Esophagus (tissue), 2 donors: Measurements from ENCODE around the gene ORM2. TPM values are rescaled to one million over a fixed set of nuclear protein-coding genes. Genes with fewer than 3 reads are reported as not detected.
"Not testable (repeated sequence)": the region's sequence is repeated elsewhere in the genome, so short reads cannot be mapped to it uniquely, and the experiment has no call there.

Experiments
- H3K27ac ChIP-seq, 2 donors: one replicate each; pipeline ENCODE4 v1.5.1; 2013; ENCODE audit warnings: low read depth in 2 of 2, mild to moderate bottlenecking in 2 of 2, inconsistent platforms in 1 of 2, low read length in 1 of 2, moderate library complexity in 1 of 2
- H3K27me3 ChIP-seq, 2 donors: one replicate each; pipeline ENCODE4 v1.6.1; 2013; ENCODE audit warnings: low read length in 2 of 2, control low read depth in 1 of 2, mild to moderate bottlenecking in 1 of 2; ENCODE audit not compliant: insufficient read depth in 2 of 2, control insufficient read depth in 1 of 2
- H3K36me3 ChIP-seq, 2 donors: one replicate each; pipeline ENCODE4 v1.6.1; 2013; ENCODE audit warnings: low read length in 1 of 2; ENCODE audit not compliant: control insufficient read depth in 2 of 2, insufficient read depth in 2 of 2
- H3K4me1 ChIP-seq, 2 donors: one replicate each; pipeline ENCODE4 v1.6.1; 2013; ENCODE audit warnings: low read length in 1 of 2; ENCODE audit not compliant: control insufficient read depth in 2 of 2, insufficient read depth in 2 of 2
- H3K4me3 ChIP-seq, 2 donors: one replicate each; pipeline ENCODE4 v1.5.1; 2013; ENCODE audit warnings: low read length in 2 of 2, mild to moderate bottlenecking in 2 of 2, low read depth in 1 of 2, moderate library complexity in 1 of 2
- H3K9me3 ChIP-seq, 2 donors: one replicate each; pipeline ENCODE4 v1.6.1; 2013; ENCODE audit warnings: mild to moderate bottlenecking in 2 of 2, low read depth in 1 of 2, low read length in 1 of 2, moderate library complexity in 1 of 2; ENCODE audit not compliant: control insufficient read depth in 2 of 2, insufficient read depth in 1 of 2
- WGBS, 2 donors: extraction: QIAGEN DNeasy Blood & Tissue Kit; methylation state at CpG; one replicate each; pipeline ENCODE4 v1.1.7; 2013; 5-methylcytosine and 5-hydroxymethylcytosine counted together
- polyA plus RNA-seq, 2 donors: library from polyadenylated mRNA; stranded (reverse); fragments of 200-250 nt; gene quantifications; one replicate each; pipeline ENCODE4 v1.2.3, GENCODE V29; 2013
- donor health status: healthy with polysubstance abuse.
- donor health status: Bipolar disorder and iron deficiency.

Gene ORM2
- polyA plus RNA-seq, 2 donors = 0.12 TPM; not detected in 1

- not testable (repeated sequence) for H3K27me3 ChIP-seq, H3K36me3 ChIP-seq, H3K9me3 ChIP-seq, H3K4me3 ChIP-seq, H3K4me1 ChIP-seq, H3K27ac ChIP-seq
- 77 to 81% methylated on average over 9 to 11 of the region's 12 CpGs for WGBS, 2 donors
Observed at GRCh38 chr9:114328937-114329624, 588 bp upstream of the ORM2 start.

- Histone ChIP-seq H3K27me3 (no peaks in the 10 kb centered on the region), H3K27ac (no peak overlapping the region), H3K4me1 (no peaks in the 10 kb centered on the region), H3K4me3 (no peak overlapping the region), H3K36me3 (no peaks in the 10 kb centered on the region), H3K9me3 (no peaks in the 10 kb centered on the region)
- WGBS, 2 donors = 66 to 67% methylated on average over 10 of the region's 10 CpGs
Observed at GRCh38 chr9:114330636-114331035, 967 bp downstream of the ORM2 start.

GRCh38 chr9:114331229-114332195, 1.8 kb downstream of the ORM2 start:
- not testable (repeated sequence) for H3K27ac ChIP-seq, H3K4me3 ChIP-seq, H3K27me3 ChIP-seq, H3K36me3 ChIP-seq, H3K9me3 ChIP-seq, H3K4me1 ChIP-seq
- 69 to 70% methylated on average over 15 of the region's 19 CpGs for WGBS, 2 donors

- WGBS, 2 donors = 73 to 74% methylated on average over 3 to 4 of the region's 4 CpGs
- not testable (repeated sequence) for H3K9me3 ChIP-seq, H3K4me1 ChIP-seq, H3K27me3 ChIP-seq, H3K27ac ChIP-seq, H3K4me3 ChIP-seq, H3K36me3 ChIP-seq
Observed at GRCh38 chr9:114332474-114333040, 2.9 kb downstream of the ORM2 start.

- 78 to 87% methylated on average over 2 to 3 of the region's 4 CpGs for WGBS, 2 donors
Observed at GRCh38 chr9:114333718-114334117, 4.0 kb downstream of the ORM2 start.

GRCh38 chr9:114334490-114334889, 4.8 kb downstream of the ORM2 start:
- Histone ChIP-seq H3K4me1 (no peaks in the 10 kb centered on the region), H3K9me3 (no peaks in the 10 kb centered on the region), H3K36me3 (peaks cover 0 to 12% of the 10 kb centered on the region in 2 donors), H3K4me3 (no peak overlapping the region), H3K27ac (no peak overlapping the region), H3K27me3 (no peaks in the 10 kb centered on the region)
- 90 to 92% methylated on average over 8 to 9 of the region's 9 CpGs for WGBS, 2 donors

More at GRCh38 chr9:114333718-114334117, 4.0 kb downstream of the ORM2 start:
- not testable (repeated sequence) for H3K9me3 ChIP-seq, H3K27ac ChIP-seq, H3K4me1 ChIP-seq, H3K27me3 ChIP-seq, H3K4me3 ChIP-seq
- H3K36me3 ChIP-seq = peaks cover 0 to 12% of the 10 kb centered on the region in 2 donors

GRCh38 chr9:114335745-114336144, 6.1 kb downstream of the ORM2 start:
- Histone ChIP-seq H3K36me3 (peaks cover 0 to 19% of the 10 kb centered on the region in 2 donors), H3K27me3 (no peaks in the 10 kb centered on the region)
- WGBS, 2 donors = 63 to 74% methylated on average over 2 of the region's 2 CpGs

GRCh38 chr9:114336157-114336556, 6.5 kb downstream of the ORM2 start:
- peaks cover 0 to 20% of the 10 kb centered on the region in 2 donors for H3K36me3 ChIP-seq

More at GRCh38 chr9:114335745-114336144, 6.1 kb downstream of the ORM2 start:
- no peaks in the 10 kb centered on the region for H3K9me3 ChIP-seq
- no peak overlapping the region for H3K4me3 ChIP-seq
- no peak overlapping the region for H3K27ac ChIP-seq
- no peaks in the 10 kb centered on the region for H3K4me1 ChIP-seq

GRCh38 chr9:114336699-114337395, 7.2 kb downstream of the ORM2 start:
- Histone ChIP-seq H3K4me1 (no peaks in the 10 kb centered on the region), H3K36me3 (peaks cover under 1 to 27% of the 10 kb centered on the region in 2 donors), H3K9me3 (no peaks in the 10 kb centered on the region), H3K27me3 (no peaks in the 10 kb centered on the region), H3K27ac (no peak overlapping the region), H3K4me3 (no peak overlapping the region)
- WGBS, 2 donors = 92 to 93% methylated on average over 23 of the region's 23 CpGs

More at GRCh38 chr9:114336157-114336556, 6.5 kb downstream of the ORM2 start:
- Histone ChIP-seq H3K4me3 (no peak overlapping the region), H3K9me3 (no peaks in the 10 kb centered on the region), H3K4me1 (no peaks in the 10 kb centered on the region), H3K27ac (no peak overlapping the region), H3K27me3 (no peaks in the 10 kb centered on the region)
- 78 to 82% methylated on average over 10 of the region's 10 CpGs for WGBS, 2 donors
